Superior temporal gyrus (tissue), 1 donor: Measurements from ENCODE around the gene RAF1.

ENCODE experiments used
- DNase-seq: peaks from one replicate; pipeline ENCODE4 v3.0.0-alpha.2; 2016; ENCODE audit errors: extremely low spot score

RAF1 gene

DNA sequence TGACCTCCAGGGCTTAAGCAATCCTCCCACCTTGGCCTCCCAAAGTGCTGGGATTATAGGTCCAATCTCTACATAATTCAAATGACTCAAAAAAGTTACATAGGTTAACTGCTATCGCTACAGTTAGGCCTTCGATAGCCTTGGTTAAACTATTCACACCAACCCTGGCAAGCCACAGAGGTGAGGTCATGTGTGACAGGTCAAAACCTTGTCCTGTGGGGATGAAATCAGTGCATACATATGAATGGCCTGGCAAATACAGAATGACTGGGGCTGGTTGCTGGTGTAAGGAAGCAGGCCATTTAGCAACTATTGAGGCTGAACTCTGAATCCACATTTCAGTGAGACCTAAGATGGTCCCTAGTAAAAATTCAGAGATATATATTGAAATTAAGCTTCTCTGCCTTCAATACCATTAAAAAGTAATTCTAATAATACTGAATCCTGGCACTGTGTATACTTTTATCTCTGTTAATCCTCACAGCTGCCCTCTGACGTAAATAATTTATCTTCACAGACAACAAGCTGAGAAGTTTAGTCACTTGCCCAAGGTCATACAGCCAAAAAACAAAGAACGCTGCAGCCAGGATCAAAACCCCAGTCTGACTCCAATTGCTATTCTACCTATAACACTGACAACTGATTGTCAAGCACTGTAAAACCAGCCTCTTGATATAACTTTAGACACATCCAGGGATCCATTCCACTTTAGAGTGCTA lies 71.8 kb downstream of the RAF1 start:
- no peak for DNase-seq

DNA sequence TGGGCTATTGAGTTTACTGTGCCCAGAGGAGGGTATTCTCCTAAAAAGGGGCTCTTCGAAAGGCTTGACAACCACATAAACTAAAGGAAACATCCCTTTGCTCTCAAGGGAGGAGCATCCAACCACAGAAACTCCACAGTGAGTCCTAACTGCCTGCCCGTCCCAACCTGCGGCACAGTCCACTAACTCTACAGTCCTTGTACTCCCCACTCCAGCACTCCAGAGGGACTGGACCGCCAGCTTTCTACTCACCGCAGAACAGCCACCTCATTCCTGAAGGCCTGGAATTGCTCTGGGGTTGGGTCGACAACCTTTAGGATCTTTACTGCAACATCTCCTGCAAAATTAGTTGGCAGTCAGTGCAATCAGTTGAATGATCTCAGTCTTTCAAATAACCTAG lies 72.5 kb downstream of the RAF1 start:
- no peak for DNase-seq

DNA sequence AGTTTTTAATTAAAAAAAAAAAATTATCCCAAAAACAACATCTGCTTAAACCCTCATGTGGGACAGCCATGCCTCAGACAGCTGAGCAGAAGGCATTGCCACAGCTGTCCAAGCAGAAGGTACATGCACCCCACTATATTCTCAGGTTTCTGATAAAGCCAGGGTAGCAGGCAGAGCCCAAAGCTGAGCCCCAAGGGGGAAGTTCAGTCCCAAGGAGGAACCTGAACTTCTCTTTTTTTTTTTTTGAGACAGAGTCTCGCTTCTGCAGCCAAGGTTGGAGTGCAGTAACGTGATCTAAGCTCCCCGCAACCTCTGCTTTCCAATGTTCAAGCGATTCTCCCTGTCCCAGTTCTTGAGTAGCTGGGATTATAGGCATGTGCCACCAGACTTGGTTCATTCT lies 73.8 kb downstream of the RAF1 start:
- no peak for DNase-seq

DNA sequence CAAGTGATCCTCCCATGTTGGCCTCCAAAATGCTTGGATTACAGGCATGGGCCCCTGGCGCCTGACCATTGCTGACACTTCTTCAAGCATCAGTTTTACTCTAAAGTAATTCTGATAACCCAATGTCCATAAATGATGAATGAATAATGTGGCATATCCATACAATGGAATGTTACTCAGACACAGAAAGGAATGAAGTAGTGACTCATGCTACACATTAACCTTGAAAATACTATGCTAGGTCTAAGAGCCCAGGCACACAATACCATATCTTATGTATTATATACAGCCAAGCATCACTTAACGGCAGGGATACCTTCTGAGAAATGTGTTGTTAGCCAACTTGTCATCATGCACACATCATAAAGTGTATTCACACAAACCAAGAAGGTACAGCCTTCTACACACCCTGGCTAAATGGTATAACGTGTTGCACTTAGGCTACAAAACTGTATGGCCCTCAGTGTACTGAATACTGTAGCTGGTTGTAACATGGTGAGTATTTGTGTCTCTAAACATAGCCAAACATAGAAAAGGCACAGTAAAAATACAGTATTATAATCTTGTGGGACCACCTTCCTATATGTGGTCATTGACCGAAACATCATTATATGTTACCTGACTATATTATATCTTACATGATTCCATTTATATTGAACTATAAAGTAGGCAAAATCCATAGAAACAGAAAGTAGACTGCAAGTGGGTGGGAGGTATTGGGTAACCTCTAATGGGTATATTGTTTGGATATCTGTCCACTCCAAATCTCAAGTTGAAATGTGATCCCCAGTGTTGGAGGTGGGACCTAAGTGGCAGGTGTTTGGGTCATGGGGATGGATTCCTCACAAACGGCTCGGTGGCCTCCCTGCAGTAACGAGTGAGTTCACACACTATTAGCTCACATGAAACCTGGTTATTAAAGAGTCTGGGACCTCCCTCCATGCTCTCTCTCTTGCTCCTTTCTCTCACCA lies 75.6 kb downstream of the RAF1 start:
- DNase-seq = no peak

DNA sequence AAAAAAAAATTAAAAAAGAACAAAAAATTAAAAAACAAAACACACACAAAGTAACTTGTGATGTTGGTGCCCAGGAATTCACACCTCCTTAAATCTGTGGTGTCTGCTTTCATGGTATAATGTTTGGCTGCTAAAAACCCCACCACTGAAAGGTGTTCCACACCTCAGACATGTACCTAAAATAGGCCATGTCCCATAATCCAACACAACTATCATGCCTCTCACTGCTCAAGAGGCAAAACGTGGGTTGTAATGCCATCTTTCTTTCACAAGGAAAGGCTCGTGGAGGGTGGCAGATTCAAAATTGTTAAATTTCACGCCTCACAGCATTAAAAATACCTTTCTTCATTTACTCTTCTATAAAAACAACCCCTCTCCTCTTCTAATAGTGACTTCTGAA lies 77.5 kb downstream of the RAF1 start:
- DNase-seq = no peak

DNA sequence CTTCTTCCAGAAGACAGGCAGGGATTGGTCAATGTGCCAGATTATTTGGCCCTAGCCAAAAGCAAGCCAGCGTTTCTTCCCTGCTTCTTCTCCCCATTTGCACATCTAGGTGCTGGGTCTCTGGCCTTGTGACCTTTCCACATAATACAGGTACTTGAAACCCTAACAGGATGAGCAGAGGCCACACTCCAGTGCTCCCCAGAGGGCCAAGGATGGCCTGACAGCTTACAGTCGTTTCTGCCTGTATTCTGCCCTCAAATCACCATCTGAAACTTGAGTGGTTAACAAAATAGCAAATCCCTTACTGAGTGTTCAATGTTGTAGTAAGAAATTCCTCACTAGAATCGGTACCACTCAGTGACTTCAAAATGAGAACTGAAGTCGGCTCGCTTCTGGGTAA lies 77.9 kb downstream of the RAF1 start:
- no peak for DNase-seq

DNA sequence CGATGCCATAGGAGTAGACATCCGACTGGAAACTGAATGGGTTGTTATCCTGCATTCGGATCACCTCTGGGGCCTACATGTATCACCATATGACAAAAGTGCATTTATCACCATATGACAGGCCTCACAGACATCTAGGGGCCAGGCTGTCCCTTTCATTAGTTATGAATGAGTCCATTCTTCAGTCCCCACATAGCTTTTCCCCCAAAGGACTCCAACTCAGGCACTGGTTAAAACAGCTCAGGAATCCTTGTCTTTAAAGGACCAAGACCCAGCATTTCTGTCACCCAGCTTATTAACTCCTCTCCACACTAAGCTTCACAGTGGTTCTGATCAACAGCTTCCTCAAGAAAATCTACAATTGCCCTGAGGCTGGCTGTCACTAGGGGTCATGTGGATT lies 78.7 kb downstream of the RAF1 start:
- peak; percentile 35 for DNase-seq

DNA sequence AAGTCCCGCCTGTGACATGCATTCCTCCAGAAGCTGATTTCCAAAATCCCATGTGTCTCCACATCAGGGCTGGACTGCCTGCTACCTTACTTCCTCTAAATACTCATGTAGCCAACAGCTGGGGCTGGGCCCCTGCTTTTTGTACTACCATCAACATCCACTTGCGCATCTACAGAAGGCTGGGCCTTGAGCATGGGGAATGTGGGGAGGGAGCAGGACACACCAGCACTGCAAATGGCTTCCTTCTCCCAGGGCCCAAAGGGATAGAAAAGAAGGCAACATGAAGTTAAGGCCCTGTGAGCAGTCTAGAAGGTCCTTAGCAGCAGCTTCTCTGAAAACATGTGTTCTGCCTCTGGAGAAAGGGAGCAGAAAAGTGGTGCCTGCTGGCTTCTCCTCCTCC lies 79.8 kb downstream of the RAF1 start:
- DNase-seq = no peak

DNA sequence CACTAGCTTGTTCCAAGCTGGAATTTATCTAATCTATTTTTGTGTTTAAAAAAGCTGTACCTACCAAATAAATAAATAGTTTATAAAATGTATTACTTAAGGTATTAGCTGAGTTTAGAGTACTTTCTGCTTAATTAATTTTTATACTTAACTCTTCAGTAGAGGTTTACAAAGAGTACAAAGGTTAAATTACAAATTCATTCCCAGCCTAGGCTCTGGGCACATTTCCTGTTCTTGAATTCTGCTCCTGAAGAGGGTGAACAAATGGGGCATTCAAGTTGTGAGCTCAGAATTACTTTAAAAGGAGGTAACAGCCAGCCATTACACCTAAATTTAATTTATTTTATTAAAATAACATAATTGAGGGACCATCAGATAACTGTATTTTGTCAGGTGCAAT lies 80.6 kb downstream of the RAF1 start:
- DNase-seq = no peak

DNA sequence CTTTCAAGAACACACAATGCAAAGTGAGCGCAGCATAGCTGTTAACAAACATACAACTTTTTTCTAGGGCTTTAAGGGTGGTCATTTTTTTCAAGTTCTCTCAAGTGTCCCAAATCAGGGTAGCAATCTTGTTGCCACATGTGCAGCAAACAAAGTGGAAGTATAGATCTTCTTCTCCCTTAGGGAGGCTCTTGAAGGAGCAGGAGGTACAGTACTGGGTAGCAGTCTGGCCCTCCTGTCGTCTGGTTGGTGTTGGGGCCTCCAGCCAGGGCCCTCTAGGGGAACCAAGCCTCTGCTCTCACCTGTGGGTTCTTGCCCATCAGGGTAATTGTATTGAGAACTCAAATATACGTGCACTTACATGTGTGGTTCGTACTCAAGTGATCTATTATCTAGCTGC lies 81.2 kb downstream of the RAF1 start:
- no peak for DNase-seq

DNA sequence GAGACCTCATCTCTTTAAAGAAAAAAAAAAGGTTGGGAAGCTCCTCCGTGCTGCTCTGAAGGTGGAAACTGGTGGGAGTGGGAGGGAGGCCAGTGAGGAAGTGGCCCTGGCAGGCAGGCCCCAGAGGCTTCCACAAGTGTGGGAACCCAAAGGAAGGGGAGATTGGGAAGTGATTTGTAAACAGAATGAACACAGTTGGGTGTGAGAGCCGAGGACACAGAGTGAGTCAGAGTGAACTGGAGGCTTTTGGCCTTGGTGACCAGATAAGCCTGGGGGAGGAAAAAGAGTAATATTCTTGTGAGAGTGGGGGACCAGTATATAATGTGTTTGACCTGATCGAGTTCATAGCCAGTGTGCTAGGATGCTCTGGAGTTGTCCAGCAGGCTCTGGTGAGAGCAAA lies 84.0 kb downstream of the RAF1 start:
- no peak for DNase-seq

DNA sequence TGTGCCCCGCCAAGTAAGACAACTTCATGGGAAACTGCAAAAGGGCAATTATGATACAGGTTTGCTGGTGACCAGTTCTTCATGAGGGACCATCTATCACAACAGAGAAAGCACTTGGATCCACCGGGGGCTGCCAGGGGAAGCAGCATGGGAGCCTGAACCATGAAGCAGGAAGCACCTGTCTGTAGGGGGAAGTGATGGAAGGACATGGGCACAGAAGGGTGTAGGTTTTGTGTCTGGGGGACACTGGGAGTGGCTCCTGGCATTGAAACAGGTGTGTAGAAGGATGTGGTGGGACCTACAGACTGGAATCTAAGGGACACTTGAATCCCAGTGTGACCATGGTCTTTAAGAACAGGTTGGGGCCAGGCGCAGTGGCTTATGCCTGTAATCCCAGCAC lies 84.5 kb downstream of the RAF1 start:
- DNase-seq = no peak

DNA sequence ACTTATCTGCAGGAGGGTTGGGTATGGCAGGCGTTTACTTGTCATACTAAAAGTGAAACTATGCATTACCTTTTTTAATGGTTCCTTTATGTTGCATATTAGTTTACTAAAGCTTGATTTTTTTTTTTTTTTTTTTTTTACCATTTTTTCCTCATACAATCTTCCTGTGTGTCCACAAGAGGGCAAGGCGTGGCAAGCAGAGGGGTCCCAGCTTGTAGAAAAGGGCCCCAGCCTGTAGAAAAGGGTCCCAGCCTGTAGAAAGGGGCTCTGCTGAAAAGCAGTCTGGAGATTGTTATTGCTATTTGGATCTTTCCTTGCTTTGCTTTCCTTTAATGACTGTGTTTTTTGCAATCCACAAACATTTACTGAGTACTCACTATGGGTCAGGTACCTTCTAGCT lies 85.2 kb downstream of the RAF1 start:
- DNase-seq = no peak

DNA sequence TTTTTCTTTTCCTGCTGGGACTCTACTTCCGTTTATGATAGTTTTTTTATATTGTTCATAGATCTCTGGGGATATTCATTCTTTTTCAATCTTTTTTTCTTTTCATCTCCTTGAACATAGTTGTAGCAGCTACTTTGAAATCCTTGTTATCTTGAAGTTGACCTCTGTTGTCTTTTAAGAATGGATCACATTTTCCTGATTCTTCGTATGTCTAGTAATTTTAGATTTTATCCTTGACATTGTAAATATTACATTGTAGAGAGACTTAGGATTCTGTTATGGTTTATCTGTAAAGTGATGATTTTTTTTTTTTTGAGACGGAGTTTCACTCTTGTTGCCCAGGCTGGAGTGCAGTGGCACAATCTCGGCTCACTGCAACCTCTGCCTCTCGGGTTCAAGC lies 86.5 kb downstream of the RAF1 start:
- no peak for DNase-seq

DNA sequence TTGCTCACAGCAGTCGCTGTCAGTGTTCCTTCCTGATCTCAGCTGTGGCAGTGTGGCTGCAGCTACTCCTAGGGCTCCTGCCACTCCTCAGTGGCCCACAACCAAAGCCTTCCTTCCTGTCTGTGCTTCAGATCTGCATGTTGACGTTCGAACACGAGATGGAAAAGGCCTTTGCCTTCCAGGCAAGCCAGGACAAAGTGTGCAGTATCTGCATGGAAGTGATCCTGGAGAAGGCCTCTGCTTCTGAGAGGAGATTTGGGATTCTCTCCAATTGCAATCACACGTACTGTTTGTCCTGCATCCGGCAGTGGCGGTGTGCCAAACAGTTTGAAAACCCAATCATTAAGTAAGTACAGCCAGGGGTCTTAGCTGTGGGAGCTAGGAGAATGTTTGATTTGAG lies 89.3 kb downstream of the RAF1 start:
- DNase-seq = no peak

DNA sequence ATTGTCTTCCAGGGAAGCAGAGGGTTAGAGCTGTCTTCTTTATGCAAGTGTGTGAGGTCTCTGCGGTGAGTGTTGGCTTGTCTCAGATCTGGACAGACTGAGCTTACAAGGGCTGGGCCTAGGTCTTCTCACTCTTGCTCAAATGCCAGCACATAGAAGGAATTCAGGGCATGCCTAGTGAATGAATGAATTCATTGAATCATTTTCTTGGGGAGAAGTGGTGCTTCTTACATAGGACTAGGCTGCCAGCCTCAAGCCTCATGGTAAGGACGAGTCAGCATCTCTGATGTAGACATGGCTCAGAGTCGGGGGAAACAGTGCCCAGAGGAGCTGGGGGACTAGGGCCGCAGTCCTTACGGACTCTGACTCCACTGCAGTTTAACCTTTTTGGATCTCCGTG lies 89.8 kb downstream of the RAF1 start:
- no peak for DNase-seq

DNA sequence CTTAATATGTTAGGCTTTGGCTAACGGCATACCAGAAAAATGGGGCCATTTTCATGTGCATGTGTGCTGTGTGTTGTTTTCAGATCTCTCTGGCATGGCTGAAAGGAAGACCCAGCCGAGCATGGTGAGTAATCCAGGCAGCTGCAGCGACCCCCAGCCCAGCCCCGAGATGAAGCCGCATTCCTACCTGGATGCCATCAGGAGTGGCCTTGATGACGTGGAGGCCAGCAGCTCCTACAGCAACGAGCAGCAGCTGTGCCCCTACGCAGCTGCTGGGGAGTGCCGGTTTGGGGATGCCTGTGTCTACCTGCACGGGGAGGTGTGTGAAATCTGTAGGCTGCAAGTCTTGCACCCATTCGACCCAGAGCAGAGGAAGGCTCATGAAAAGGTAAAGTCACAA lies 91.9 kb downstream of the RAF1 start:
- no peak for DNase-seq

DNA sequence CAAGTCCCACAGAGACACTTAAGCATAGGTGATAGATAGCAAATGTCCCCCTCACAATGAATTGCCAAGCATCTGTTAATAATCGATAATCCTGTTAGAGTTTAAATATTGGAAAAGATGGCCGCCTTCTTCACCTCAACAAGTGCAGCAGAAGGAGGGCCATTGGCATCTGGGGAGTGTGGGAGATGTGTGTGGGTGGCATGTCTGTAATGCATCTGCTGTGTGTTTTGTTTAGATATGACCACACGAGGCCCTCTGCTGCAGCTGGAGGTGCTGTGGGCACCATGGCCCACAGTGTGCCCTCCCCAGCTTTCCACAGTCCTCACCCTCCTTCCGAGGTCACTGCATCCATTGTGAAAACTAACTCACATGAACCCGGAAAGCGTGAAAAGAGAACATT lies 94.1 kb downstream of the RAF1 start:
- no peak for DNase-seq

DNA sequence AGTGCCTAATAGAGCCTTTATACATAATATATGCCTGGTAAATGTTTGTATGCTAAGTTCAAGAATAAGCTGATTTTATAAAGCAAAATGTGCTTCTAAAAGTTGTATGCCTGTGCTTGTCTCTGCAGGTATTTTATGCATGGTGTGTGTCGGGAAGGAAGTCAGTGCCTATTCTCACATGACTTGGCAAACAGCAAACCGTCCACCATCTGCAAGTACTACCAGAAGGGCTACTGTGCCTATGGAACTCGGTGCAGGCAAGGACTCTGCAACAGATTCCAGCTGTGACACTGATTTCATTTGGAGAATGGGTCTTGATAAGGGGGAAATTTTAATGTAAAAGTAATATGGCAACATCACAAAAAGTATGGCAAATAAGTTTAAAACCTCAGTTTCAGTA lies 95.2 kb downstream of the RAF1 start:
- no peak for DNase-seq

DNA sequence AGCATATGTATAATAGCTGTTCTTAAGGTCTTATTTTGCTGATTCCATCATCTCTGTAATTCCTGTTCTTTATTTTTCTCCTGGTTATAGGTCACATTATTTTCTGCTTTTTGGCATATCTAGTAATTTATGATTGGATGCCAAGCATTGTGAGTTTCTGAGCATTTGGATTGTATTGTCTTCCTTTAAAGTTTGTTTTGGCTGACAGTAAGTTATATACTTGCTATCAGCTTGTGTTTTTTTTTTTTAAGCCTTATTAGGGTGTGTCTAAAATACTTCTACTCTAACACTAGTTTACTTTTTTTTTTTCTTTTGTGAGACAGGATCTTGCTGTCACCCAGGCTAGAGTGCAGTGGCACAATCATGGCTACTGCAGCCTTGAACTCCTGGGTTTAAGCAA lies 96.9 kb downstream of the RAF1 start:
- no peak for DNase-seq

DNA sequence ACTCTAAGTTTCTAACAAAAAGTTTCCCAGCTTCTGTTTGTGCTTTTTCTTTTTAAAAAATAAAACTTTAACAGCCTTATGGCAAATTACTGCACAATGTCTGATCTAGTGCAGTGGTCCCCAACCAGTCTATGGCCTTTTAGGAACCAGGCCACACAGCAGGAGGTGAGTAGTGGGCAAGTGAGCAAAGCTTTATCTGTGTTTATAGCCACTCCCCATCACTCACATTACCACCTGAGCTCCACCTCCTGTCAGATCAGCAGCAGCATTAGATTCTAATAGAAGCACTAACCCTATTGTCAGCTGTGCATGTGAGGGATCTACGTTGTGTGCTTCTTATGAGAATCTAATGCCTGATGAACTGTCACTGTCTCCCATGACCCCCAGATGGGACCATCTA lies 101.5 kb downstream of the RAF1 start:
- DNase-seq = no peak

DNA sequence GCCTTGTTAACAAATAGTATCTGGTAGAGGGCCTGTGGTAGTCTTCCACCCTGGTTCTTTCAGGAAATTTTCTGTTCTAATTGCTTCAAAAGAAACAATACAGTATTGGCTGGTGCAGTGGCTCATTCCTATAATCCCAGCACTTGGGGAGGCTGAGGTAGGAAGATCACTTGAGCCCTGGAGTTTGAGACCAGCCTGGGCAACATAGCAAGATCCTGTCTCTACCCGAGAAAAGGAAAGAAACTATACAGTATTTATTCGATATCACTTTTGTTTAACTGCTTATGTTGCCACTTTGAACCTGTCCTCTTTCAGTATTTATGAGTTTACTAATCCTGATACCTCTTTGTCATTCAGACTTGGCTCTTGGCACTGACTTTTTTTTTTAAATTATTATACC lies 102.5 kb downstream of the RAF1 start:
- no peak for DNase-seq

DNA sequence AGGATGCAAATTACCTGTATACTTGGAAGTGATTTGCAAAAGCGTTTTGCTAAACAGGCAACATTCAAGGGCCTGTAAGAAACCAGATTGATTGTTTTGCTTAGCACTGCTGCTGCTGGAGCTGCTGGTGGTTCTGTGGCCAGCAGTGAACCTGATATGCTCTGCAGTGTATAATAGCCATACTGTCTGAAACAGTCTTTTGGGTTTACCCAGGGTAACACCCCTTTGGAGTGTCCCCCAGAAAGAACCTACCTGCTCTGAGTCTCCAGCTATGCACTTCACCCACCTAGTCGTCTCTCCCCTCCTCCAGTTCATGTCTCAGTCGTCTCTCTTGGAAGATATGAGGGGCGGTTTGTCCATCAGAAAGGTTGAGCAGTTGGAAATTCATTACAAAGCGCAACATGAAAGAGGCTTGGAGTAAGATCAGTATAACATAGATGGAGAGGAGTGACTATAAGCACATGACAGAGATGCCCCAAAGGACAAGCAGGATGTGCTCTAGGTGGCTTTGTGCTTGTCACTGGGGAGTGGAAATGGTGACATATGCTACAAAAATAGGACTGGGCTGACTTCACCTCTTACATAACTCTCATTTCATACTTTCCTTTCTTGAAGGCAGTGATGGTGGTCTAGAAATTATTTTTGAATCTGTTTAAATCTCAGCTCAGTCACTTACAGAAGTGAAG lies 103.3 kb downstream of the RAF1 start:
- no peak for DNase-seq
